Thyroid gland (tissue), 4 donors: Measurements from ENCODE around the gene MS4A6A.

Source experiments
- CTCF ChIP-seq, 6 experiments: fragments of 200-600 bp in 3 of 6; fragments of 450-650 bp in 3 of 6; sonication (generic) in 3 of 6; IDR thresholded peaks; one replicate each; pipeline ENCODE4 v1.5.1; 2016 to 2019; ENCODE audit warnings: antibody characterized with exemption in 6 of 6, mild to moderate bottlenecking in 2 of 6, inconsistent platforms in 1 of 6, moderate library complexity in 1 of 6
- POLR2A ChIP-seq, 2 donors: fragments of 450-650 bp; IDR thresholded peaks; one replicate each; pipeline ENCODE4 v1.6.1; 2017; ENCODE audit warnings: antibody characterized with exemption in 2 of 2, mild to moderate bottlenecking in 2 of 2, moderate library complexity in 1 of 2

DNA sequence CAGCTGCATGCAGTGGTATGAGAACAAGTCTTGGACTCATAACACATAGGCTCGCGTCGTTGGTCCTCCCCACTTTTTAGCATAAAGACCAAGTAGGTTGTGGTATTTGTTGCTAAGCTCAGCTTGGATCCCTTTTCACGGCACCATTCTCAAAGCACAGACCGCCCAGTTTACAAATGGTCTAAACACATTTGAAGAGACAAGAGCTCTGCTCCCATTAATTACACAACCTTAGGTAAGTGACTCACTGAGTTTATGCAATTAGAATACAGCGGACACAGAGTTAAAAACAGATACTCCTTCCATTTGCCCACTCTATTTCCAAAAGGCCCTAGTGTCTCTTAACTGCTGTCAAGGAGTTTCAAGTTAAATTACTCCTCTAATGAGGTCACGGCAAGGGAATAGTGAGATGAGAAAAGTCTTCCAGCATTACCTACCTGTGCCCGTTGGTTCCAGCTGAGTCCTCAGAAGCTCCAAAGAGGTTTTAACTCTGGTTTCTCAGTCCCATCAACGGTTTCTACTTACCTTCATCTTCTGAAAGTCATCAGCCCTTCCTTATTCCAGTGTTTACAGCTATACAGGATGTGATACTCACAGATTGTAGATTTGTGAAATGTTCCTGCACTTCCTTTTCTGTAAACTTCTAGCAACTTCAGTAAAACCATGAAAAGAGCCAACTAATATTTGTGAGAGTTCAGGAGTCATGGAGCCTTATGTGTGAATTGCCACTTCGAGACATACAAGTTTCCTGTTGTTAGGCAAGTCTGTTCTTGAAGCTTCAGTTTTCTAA is at the start of gene MS4A6A:
- TF ChIP-seq CTCF (IDR thresholded peaks at IDR 0.05): no peak
- no peak for TF ChIP-seq POLR2A (IDR thresholded peaks at IDR 0.05)
